NCI-H446 (cell line): ENCODE data around the gene RDH8.

Experiments
- DNase-seq, 2 experiments: peaks; one replicate each; lab custom pipeline; 2025; lab: John Stamatoyannopoulos, UW

The RDH8 gene

DNA sequence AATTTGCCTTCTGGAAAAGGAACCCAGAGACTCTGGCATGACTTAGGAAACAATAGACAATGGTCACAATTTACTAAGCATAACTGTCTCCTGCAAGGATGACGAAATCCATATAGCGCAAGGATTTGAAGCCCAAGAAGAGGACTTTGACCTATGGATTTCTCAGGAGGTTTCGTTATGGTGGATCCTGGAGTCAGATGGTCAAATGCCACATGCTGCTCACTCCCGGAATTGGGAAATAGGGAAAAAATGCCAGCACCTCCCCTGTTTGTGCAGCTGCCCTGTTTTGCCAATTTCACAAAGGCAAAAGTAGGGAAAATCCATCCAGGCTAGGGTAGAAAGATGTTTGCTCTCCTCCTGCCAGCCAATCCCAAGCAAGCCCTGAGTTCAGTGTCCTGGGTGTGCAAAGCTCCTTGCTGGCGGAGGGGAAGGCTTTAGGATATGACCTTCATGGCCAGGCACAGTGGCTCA is 23.4 kb downstream of the RDH8 start:
- DNase-seq = no peak

DNA sequence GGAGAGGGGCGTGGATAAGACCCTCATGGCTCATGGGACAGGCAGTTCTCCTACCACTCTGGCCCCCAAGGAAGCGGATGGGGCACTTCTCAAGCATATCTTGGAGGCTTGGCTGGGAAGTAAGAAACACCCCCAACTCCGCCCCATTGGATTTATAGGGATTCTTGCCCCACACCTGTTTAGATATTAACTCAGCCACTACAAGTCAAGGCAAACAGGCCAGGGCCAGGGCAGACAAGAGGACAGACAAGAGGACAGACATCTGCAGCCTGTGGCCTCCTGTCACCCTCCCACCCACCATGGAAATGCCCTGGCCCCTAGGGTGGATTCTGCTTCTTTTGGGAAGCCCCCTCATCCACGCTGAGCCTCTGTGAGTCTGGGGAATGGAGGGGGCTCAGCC is 24.1 kb downstream of the RDH8 start:
- no peak for DNase-seq

DNA sequence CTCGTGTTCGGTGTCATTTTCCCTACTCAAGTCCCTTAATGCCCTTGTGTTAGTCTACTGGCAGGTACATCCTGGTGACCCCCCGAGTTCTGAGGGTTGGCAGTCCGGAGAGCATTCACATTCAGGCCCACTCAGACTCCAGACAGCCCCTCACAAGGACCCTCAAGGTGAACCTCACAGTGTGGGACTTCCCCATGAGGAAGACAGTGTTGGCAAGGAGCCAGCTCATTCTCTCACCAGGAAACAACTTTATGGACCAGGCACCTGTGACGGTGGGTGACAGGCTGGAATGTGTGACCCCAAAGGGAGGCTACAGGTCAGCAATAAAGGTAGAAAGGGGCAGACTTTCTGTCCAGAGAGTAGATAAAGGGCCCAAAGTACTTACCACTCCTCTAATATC is 24.5 kb downstream of the RDH8 start:
- no peak for DNase-seq

DNA sequence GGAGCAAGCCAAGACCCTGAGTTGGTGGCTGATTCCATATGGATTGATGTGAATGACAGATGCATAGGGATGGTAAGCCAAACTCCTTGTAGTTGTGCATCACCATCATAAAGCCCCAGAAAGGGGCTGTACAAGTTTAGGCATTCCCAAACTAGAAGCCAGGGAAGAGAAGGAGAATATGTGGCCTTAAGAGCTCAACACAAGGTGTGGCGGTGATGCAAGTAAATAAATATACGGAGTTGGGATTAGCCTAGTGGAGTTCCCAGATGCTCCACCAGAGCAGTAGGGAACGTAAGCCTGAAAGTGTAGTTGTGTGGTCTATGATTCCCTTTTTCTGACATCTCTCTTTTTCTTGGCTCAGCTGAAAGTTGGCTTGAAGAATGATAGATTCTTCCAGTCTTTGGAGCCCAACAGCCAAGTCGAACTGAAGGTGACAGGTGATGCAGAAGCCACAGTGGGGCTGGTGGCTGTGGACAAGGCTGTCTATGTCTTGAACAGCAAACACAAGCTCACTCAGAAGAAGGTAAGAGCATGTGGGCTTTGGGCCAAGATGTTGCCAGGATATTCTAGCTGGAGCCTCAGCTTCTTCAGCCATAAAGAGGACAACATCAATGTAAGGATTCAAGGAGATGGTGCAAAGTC is 30.1 kb downstream of the RDH8 start:
- no peak for DNase-seq

DNA sequence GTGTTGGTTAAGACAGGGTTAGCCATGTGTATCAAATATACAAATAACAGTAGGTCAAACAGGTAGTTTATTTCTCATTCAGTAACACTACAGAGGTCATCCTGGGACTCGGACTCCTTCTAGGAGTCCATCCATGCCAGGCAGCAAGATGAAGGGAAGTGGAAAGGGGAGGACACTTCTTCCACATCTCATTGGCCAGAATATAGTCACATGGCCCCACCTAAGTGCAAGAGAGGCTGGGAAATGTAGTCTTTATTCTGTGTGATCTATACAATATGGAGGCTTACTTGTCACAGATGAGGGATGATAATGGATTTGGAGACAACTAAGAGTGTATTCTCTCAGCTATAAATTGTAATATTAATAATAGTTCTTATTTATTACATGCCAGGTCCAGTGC is 31.1 kb downstream of the RDH8 start:
- DNase-seq = peak in 1 of 2 experiments; percentile 27

DNA sequence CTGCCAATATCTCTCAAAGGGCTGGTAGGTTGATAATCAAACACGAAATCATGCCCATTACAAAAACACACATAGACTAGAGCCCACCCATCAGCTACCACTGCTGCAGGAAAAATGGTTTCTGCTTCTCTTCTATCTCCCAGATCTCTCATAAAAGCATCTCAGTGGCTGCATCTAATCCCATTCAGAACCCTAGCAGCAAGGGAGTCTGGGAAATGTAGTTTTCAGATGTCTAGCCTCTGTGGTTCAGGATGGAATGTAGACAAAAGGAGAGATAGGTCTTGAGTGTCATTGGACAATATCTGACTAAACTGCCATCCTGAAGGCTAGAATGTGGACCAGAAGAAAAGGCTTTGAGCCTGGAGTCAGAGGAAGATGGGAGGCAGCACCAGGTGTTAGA is 32.1 kb downstream of the RDH8 start:
- DNase-seq = no peak

DNA sequence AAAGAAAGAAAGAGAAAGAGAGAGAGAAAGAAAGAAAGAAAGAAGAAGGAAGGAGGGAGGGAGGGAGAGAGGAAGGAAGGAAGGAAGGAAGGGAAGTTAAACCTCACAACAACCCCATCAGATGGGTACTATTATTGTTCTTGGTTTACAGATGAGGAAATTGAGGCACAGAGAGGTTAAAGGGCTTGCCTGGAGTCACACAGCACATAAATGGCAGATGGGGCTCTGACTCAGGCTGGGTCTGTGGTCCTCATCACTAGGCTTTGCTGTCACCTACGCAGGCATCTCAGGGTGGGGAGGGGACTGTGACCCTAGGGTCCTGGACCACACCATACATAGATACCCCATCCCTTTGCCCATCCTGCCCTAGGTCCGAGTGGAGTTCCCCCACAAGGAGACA is 36.3 kb downstream of the RDH8 start:
- DNase-seq = no peak

DNA sequence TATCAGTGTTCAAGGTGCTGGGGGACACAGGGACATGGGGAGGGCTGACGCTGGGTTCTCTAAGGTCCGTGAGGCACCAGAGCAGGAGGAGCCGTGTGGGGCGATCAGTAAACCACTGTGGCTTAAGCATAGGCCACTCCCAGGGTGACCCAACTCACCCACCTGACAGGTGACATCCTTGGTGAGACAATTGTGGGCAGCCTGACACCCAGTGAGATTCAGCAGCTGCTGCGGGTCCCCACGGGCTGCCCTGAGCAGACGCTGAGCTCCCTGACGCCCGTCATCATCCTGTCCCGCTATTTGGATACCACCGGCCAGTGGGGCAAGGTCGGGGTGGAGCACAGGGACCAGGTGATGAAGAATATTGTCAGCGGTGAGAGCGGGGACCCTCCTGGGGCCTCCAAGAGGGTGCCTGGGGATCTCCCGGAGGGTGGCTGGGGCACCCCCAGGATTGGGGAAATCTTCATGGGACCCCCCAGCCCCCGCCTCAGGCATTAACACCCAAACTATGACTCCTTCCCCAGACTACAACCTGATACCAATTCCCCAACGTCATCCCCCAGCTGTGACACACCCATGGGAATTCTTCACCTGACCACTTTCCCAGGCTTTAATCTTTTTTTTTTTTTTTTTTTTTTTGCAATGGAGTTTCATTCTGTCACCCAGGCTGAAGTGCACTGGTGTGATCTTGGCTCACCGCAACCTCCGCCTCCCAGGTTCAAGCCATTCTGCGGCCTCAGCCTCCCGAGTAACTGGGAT is 39.5 kb downstream of the RDH8 start:
- no peak for DNase-seq

DNA sequence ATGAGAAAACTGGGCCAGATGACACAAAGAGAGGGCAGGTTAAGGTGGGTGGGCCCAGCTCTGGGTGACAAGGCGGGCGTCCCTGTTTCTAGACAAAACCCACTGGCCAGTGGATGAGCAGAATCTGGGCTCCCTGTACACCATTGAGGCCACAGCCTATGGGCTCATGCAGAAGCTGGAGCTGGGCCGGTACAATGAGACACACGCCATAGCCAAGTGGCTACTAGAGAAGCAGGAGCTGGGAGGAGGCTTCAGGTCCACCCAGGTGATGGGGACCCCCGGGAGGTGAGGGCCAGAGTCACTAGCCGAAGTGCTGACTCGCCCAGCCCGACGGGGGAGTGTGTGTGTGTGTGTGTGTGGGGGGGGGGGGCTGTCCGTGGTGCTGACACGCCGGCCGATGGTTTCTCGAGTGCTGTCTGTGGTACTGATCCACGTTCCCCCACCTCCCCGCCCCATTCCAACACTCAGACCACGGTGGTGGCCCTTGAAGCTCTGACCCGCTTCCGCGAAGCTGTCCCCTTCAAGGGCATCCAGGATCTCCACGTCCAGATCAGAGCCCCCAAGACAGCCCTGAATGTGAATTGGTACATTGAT is 48.5 kb downstream of the RDH8 start:
- no peak for DNase-seq

DNA sequence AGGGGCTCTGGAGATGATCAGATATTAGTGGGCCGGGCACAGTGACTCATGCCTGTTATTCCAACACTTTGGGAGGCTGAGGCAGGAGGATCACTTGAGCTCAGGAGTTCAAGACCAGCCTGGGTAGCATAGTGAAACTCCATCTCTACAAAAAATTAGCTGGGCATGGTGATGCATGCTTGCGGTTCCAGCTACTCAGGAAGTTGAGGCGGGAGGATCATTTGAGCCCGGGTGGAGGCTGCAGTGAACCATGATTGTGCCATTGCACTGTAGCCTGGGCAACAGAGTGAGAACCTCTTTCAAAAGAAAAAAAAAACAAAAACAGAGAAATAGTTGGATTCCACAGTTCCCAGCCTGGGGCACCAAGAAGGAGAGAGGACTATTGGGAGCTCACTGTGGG is 54.9 kb downstream of the RDH8 start:
- no peak for DNase-seq

DNA sequence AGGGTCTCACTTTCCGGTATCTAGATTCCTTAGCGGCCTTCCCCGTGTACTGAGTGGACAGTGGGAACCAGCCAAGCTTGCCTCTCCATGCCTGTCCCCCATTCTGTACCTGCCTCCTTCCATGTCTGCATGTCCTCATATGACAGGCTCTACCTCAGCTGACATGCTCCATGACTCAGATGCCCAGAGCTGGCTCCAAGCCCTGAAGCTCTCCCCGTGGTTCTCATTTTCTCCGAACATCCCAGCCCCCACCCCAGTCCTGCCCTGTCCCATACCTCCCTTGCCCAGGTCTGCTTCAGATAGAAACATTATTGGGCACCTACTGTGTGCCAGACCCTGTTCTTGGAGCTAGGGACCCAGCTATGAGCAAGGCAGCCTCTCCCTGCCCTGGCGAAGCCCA is 55.8 kb downstream of the RDH8 start:
- DNase-seq = no peak

DNA sequence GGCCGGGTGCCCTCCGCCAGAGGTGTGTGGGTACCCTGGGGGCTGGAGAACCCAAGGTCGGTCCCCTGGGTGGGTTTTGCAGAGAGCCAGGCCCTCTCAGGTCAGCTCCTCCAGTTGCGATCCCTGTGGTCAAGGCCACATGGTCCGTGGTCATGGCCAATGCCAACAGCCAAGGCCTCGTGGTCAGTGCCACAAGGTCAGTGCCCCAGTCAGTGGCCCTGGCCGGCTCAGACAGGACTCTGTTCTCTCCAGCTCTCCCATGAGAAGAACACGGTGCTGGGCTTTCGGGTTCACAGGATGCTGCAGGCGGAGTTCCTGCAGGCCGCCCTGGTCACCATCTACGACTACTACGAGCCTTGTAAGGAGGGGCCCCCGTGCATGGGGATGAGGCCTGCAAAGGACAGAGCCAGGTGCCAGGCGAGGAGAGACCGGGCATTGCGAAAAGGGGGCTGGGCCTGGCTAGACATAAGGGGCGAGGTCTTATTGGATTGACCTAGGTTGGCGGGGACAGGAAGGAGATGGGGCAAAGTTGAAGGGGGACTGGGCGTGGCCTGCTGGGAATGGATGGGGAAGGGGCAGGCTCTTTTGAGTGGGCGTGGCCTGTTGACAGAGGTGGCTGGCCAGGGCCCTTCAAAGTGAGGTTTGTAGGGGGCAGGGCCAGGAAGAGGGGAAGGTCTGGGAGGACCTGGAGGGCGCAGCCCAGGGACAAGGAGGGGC is 57.6 kb downstream of the RDH8 start:
- no peak for DNase-seq
